Neural progenitor cell (in vitro differentiated cells): ENCODE measurements around the gene OR7A5. TPM values are rescaled to one million over a fixed set of nuclear protein-coding genes. Genes with fewer than 3 reads are reported as not detected.
"Not testable (repeated sequence)": the region's sequence is repeated elsewhere in the genome, so short reads cannot be mapped to it uniquely, and the experiment has no call there.

Experiments
- DNase-seq: peaks from one replicate; pipeline ENCODE4 v3.0.0-alpha.2; 2016; ENCODE audit warnings: low spot score
- H2AFZ ChIP-seq: fragments of 200-600 bp; sonication (generic); replicated peaks from 2 replicates; pipeline ENCODE4 v1.6.1; 2016; ENCODE audit warnings: antibody characterized with exemption
- H3F3A ChIP-seq: fragments of 200-600 bp; sonication (generic); 2 replicates; pipeline ENCODE4 v1.6.1; 2016; ENCODE audit warnings: antibody characterized with exemption, low read depth
- H3K27ac ChIP-seq: fragments of 200-600 bp; sonication (generic); 2 replicates; pipeline ENCODE4 v1.5.1; 2016; ENCODE audit warnings: mild to moderate bottlenecking
- H3K27me3 ChIP-seq: fragments of 200-600 bp; sonication (generic); 2 replicates; pipeline ENCODE4 v1.6.1; 2016; ENCODE audit warnings: mild to moderate bottlenecking, moderate library complexity
- H3K36me3 ChIP-seq: fragments of 200-600 bp; sonication (generic); 2 replicates; pipeline ENCODE4 v1.5.1; 2016
- H3K4me1 ChIP-seq: fragments of 200-600 bp; sonication (generic); 2 replicates; pipeline ENCODE4 v1.6.1; 2016; ENCODE audit warnings: mixed run types
- H3K4me2 ChIP-seq: fragments of 200-600 bp; sonication (generic); 2 replicates; pipeline ENCODE4 v1.6.1; 2016
- H3K4me3 ChIP-seq: fragments of 200-600 bp; sonication (generic); 2 replicates; pipeline ENCODE4 v1.5.1; 2016
- H3K79me2 ChIP-seq: fragments of 200-600 bp; sonication (generic); 2 replicates; pipeline ENCODE4 v1.6.1; 2016; ENCODE audit warnings: low read depth
- H3K9ac ChIP-seq: fragments of 200-600 bp; sonication (generic); 2 replicates; pipeline ENCODE4 v1.6.1; 2016
- H3K9me3 ChIP-seq: fragments of 200-600 bp; sonication (generic); 2 replicates; pipeline ENCODE4 v1.5.1; 2016; ENCODE audit warnings: low read depth
- H4K20me1 ChIP-seq: fragments of 200-600 bp; sonication (generic); 2 replicates; pipeline ENCODE4 v1.6.1; 2016; ENCODE audit warnings: low read depth
- H3K27ac Mint-ChIP-seq: 3 replicates; pipeline ENCODE4 v1.8.0; 2021; ENCODE audit warnings: mixed read lengths
- H3K27me3 Mint-ChIP-seq: 2 replicates; pipeline ENCODE4 v1.8.0; 2022; ENCODE audit warnings: low read depth, mild to moderate bottlenecking, inconsistent platforms, moderate library complexity, mixed read lengths; ENCODE audit not compliant: insufficient read depth
- H3K36me3 Mint-ChIP-seq: 3 replicates; pipeline ENCODE4 v1.8.0; 2021; ENCODE audit warnings: mixed read lengths
- H3K4me1 Mint-ChIP-seq: 3 replicates; pipeline ENCODE4 v1.8.0; 2021; ENCODE audit warnings: mixed read lengths
- H3K4me3 Mint-ChIP-seq: 3 replicates; pipeline ENCODE4 v1.8.0; 2021; ENCODE audit warnings: mild to moderate bottlenecking, moderate library complexity, mixed read lengths
- H3K9me3 Mint-ChIP-seq: 3 replicates; pipeline ENCODE4 v1.8.0; 2020; ENCODE audit warnings: mixed read lengths
- EZH2 ChIP-seq: fragments of 200-600 bp; sonication (generic); IDR thresholded peaks from 2 replicates; pipeline ENCODE4 v1.6.1; 2017; ENCODE audit warnings: antibody characterized with exemption, mild to moderate bottlenecking, moderate library complexity
- EZH2phosphoT487 ChIP-seq: fragments of 200-600 bp; sonication (generic); IDR thresholded peaks from 2 replicates; pipeline ENCODE4 v1.6.1; 2017; ENCODE audit warnings: antibody characterized with exemption
- total RNA-seq: library from RNA; depleted of rRNA; stranded (reverse); fragments of >200 nt; gene quantifications from 2 replicates; pipeline ENCODE4 v1.2.3, GENCODE V29; 2015; ENCODE audit warnings: low replicate concordance
- TF ChIP-seq, protein P1 (sequence below): fragments of 200-600 bp; sonication (generic); IDR thresholded peaks from 2 replicates; pipeline ENCODE4 v1.5.1; 2017; ENCODE audit warnings: antibody characterized with exemption, mild to moderate bottlenecking

The OR7A5 gene
- total RNA-seq, 1 donor from 2014 or later: not detected

DNA sequence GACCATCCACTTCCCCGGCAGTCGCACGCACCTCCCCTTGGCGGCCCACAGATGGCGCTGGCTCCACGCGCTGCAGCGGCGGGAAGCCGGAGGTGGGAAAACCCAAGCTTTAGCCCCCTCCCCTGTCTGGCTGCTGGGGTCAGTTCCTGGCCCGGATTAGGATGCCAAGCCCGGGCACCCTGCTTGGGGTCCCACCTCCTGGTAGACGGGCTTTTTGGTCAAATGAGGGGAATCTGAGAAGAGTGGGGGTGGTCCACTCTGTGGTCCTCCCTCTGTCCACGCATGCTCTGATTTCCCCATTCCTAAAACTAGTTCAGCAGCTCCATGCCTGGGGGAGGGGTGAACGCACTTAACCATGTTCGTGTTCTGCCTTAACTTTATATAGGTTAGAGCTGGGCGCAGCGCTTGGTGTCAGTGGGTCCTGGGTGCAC lies 48.5 kb downstream of the OR7A5 start:
- Histone ChIP-seq H4K20me1 (no peaks in the 10 kb centered on the region), H3K9ac (no peak overlapping the region), H3K4me2 (peak overlapping the region; percentile 62), H3K27ac (no peak overlapping the region), H3K4me1 (no peaks in the 10 kb centered on the region), H3K36me3 (no peaks in the 10 kb centered on the region), H3K27me3 (no peaks in the 10 kb centered on the region), H3F3A (no peaks in the 10 kb centered on the region), H3K4me3 (peak overlapping the region; percentile 12), H3K79me2 (no peaks in the 10 kb centered on the region), H2AFZ (peak overlapping the region; percentile 84), H3K9me3 (no peaks in the 10 kb centered on the region)
- H3K4me3 Mint-ChIP-seq: no peak overlapping the region
- peak; percentile 80 for DNase-seq
- H3K4me1 Mint-ChIP-seq: peaks cover 2% of the 10 kb centered on the region
- H3K27ac Mint-ChIP-seq: no peak overlapping the region
- TF ChIP-seq EZH2phosphoT487 (no peak), EZH2 (no peak)
- TF ChIP-seq, protein P1, sequence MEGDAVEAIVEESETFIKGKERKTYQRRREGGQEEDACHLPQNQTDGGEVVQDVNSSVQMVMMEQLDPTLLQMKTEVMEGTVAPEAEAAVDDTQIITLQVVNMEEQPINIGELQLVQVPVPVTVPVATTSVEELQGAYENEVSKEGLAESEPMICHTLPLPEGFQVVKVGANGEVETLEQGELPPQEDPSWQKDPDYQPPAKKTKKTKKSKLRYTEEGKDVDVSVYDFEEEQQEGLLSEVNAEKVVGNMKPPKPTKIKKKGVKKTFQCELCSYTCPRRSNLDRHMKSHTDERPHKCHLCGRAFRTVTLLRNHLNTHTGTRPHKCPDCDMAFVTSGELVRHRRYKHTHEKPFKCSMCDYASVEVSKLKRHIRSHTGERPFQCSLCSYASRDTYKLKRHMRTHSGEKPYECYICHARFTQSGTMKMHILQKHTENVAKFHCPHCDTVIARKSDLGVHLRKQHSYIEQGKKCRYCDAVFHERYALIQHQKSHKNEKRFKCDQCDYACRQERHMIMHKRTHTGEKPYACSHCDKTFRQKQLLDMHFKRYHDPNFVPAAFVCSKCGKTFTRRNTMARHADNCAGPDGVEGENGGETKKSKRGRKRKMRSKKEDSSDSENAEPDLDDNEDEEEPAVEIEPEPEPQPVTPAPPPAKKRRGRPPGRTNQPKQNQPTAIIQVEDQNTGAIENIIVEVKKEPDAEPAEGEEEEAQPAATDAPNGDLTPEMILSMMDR: peak; percentile 98
- H3K27me3 Mint-ChIP-seq: peaks cover 3% of the 10 kb centered on the region
- no peaks in the 10 kb centered on the region for H3K36me3 Mint-ChIP-seq
- no peaks in the 10 kb centered on the region for H3K9me3 Mint-ChIP-seq

DNA sequence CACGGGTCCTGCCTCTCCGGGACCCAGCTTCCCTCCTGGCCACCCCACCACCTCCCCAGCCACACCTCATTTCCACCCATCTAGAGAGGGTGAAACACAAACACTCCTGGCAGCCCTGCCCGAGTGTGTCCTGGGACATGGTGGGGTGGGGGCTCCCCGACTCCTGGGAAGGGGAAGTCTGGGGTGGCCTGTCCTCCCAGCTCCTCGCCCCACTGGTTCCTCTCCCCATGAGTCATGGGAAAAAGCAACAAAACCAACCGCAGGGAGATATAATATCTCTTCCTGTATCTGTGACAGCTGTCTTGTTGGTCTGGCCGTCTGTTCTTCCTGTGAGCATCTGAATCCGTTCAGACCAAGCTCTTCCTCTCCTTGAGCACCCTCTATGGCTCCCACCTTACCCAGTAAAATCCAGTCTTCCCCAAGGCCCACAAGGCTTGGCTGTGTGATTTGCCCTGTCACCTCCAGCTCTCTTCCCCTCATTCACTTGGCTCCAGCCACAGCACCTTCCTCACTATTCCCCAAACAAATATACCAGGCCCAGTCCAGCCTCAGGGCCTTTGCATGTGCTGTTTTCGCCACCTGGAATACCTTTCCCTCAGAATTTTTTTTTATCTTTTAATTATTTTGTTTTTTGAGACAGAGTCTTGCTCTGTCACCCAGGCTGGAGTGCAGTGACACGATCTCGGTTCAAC lies 49.7 kb downstream of the OR7A5 start:
- not testable (repeated sequence) for H3K27me3 ChIP-seq, H3K79me2 ChIP-seq, H3K36me3 ChIP-seq, H3K9me3 ChIP-seq, H4K20me1 ChIP-seq, H3K4me1 Mint-ChIP-seq, H3K27ac Mint-ChIP-seq, H3K4me3 Mint-ChIP-seq, H3K9ac ChIP-seq, H3K4me1 ChIP-seq, H3K4me3 ChIP-seq, H2AFZ ChIP-seq, H3K36me3 Mint-ChIP-seq, H3K4me2 ChIP-seq, H3F3A ChIP-seq, H3K9me3 Mint-ChIP-seq, H3K27ac ChIP-seq, H3K27me3 Mint-ChIP-seq, DNase-seq

GRCh38 chr19:14784730-14785101 lies 50.3 kb downstream of the OR7A5 start:
- not testable (repeated sequence) for H3K36me3 Mint-ChIP-seq, H3K27me3 Mint-ChIP-seq, H3K9me3 Mint-ChIP-seq, H3K27ac Mint-ChIP-seq, H3K9me3 ChIP-seq, H3K27ac ChIP-seq, H3K9ac ChIP-seq, H4K20me1 ChIP-seq, H3K27me3 ChIP-seq, H3K36me3 ChIP-seq, H3K4me3 Mint-ChIP-seq, H3F3A ChIP-seq, H3K4me2 ChIP-seq, H3K4me1 Mint-ChIP-seq, H3K79me2 ChIP-seq, H3K4me3 ChIP-seq, DNase-seq, H2AFZ ChIP-seq, H3K4me1 ChIP-seq

DNA sequence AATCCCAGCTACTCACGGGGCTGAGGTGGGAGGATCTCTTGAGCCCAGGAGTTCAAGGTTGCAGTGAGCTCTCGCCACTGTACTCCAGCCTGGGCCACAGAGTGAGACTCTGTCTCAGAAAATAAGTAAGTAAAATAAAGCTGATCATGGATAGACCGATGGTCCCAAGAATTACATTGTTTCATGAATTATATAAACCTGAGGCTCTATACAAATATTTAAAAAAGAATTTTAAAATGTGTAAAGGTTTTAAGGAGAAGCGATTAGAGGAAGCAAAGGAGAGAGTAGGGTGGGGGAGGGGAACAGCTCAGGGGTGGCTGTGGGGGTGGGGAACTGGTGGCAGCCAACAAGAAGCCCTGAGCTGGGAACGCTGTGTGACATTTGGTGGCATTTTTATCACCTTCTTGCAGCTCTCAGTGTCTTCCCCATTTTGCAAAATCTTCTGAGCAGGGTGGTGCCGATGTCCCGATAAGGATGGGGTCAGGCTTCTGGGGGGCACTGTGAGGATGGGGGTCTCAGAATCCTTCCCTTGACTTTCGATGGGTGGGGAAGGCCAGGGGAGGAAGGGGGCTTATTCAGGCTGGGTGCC lies 51.5 kb downstream of the OR7A5 start:
- H3K4me1 Mint-ChIP-seq, H3K36me3 Mint-ChIP-seq, H3K9ac ChIP-seq, H2AFZ ChIP-seq, H3K27ac Mint-ChIP-seq, DNase-seq, H3F3A ChIP-seq, H4K20me1 ChIP-seq, H3K4me1 ChIP-seq, H3K9me3 ChIP-seq, H3K79me2 ChIP-seq, H3K27me3 ChIP-seq, H3K27ac ChIP-seq, H3K4me3 Mint-ChIP-seq, H3K36me3 ChIP-seq, H3K4me2 ChIP-seq, H3K27me3 Mint-ChIP-seq, H3K9me3 Mint-ChIP-seq, H3K4me3 ChIP-seq: not testable (repeated sequence)
